ENCODE measurements around the gene MMP3.

The MMP3 gene

GRCh38 chr11:102832612-102833011, 10.8 kb downstream of the MMP3 start:
- no peak for TF ChIP-seq BACH2 (CRISPR knock-in tag; IDR thresholded peaks at IDR 0.05; ENCODE audit: borderline replicate concordance)
- no peak for TF ChIP-seq TOX (CRISPR knock-in tag; IDR thresholded peaks at IDR 0.05; ENCODE audit: borderline replicate concordance)
- TF ChIP-seq SNAI2 (CRISPR knock-in tag; IDR thresholded peaks at IDR 0.05) = no peak
- no peak for TF ChIP-seq PATZ1 (CRISPR knock-in tag; IDR thresholded peaks at IDR 0.05; ENCODE audit: borderline replicate concordance)
- no peak for TF ChIP-seq ZC3H10 (CRISPR knock-in tag; IDR thresholded peaks at IDR 0.05)
- TF ChIP-seq RARB (CRISPR knock-in tag; IDR thresholded peaks at IDR 0.05) = no peak
- no peak for TF ChIP-seq ISL1 (CRISPR knock-in tag; IDR thresholded peaks at IDR 0.05)
- no peak for ATAC-seq

DNA sequence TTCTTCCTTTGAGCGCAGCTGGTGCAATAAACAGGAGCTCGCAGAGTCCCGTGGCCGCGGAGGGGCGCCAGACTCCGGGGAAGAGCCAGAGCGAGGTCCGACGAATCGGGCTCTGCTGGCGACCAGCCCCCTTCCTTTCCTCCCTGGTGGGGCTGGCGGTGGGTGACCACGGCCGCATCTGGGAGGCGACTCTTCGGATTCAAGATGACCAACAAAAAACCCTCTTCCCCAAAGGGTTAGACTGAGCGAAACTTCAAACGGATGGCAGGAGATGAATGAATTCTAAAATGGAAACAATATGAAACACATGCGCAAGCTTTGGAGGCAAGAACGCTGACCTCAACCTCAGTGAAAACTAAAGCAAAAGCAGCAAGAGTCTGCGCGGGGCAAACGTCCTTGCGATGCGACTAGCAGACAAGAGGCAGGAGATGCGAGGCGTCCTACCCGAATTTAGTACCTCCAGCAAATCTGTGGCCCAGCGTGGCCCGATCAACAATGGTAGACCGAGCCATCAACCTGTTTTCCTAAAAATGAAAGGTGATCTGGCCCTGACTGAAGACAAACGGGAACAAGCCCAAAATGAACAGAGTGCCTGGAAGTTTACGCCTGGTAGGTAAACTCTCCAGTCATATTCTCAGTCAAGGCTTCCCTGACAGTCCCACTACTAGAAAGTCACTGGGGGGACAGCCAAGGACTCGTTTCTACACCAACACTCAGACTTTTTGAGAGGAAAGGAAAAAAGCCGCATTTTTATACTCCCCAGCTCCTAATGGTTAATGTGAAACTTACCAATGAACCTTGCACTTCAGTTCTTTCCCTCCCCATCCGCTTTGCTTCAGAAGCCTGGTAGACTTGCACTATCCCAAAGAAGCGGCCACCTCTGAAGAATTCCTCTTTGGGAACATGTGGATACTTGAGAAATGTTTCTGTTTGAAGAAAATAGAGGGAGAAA, 11.6 kb downstream of the MMP3 start:
- TF ChIP-seq, protein P1, sequence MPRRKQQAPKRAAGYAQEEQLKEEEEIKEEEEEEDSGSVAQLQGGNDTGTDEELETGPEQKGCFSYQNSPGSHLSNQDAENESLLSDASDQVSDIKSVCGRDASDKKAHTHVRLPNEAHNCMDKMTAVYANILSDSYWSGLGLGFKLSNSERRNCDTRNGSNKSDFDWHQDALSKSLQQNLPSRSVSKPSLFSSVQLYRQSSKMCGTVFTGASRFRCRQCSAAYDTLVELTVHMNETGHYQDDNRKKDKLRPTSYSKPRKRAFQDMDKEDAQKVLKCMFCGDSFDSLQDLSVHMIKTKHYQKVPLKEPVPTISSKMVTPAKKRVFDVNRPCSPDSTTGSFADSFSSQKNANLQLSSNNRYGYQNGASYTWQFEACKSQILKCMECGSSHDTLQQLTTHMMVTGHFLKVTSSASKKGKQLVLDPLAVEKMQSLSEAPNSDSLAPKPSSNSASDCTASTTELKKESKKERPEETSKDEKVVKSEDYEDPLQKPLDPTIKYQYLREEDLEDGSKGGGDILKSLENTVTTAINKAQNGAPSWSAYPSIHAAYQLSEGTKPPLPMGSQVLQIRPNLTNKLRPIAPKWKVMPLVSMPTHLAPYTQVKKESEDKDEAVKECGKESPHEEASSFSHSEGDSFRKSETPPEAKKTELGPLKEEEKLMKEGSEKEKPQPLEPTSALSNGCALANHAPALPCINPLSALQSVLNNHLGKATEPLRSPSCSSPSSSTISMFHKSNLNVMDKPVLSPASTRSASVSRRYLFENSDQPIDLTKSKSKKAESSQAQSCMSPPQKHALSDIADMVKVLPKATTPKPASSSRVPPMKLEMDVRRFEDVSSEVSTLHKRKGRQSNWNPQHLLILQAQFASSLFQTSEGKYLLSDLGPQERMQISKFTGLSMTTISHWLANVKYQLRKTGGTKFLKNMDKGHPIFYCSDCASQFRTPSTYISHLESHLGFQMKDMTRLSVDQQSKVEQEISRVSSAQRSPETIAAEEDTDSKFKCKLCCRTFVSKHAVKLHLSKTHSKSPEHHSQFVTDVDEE (CRISPR knock-in tag; IDR thresholded peaks at IDR 0.05) = no peak
- TF ChIP-seq PATZ1 (CRISPR knock-in tag; IDR thresholded peaks at IDR 0.05; ENCODE audit: borderline replicate concordance) = peak; percentile 25; the same call in 1 of the 2 replicates

DNA sequence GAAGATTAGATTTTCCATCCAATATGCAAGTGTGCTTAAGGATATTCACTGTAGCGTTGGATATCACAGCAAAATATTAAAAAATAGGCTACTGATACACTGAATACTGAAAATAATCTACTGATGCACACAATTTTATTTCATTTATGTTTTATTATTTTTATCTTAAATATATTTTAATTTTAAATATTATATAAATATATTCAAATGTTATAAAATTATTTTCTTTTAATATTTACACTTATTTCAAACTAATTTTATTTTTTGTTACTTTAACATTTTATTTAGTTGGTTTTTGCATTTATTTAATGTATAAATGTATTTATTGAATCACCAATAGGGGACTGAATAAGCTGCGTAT, 12.3 kb downstream of the MMP3 start:
- ATAC-seq = no peak
- TF ChIP-seq ISL1 (CRISPR knock-in tag; IDR thresholded peaks at IDR 0.05) = no peak
- no peak for TF ChIP-seq SNAI2 (CRISPR knock-in tag; IDR thresholded peaks at IDR 0.05)
- TF ChIP-seq BACH2 (CRISPR knock-in tag; IDR thresholded peaks at IDR 0.05; ENCODE audit: borderline replicate concordance) = no peak
- no peak for TF ChIP-seq CSDC2 (CRISPR knock-in tag; IDR thresholded peaks at IDR 0.05)
- no peak for TF ChIP-seq TCF4 (CRISPR knock-in tag; IDR thresholded peaks at IDR 0.05; ENCODE audit: borderline replicate concordance)
- TF ChIP-seq, protein P2, sequence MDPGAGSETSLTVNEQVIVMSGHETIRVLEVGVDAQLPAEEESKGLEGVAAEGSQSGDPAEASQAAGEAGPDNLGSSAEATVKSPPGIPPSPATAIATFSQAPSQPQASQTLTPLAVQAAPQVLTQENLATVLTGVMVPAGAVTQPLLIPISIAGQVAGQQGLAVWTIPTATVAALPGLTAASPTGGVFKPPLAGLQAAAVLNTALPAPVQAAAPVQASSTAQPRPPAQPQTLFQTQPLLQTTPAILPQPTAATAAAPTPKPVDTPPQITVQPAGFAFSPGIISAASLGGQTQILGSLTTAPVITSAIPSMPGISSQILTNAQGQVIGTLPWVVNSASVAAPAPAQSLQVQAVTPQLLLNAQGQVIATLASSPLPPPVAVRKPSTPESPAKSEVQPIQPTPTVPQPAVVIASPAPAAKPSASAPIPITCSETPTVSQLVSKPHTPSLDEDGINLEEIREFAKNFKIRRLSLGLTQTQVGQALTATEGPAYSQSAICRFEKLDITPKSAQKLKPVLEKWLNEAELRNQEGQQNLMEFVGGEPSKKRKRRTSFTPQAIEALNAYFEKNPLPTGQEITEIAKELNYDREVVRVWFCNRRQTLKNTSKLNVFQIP (CRISPR knock-in tag; IDR thresholded peaks at IDR 0.05; ENCODE audit: borderline replicate concordance, low read depth) = no peak
- no peak for TF ChIP-seq ZNF565 (CRISPR knock-in tag; conservative IDR thresholded peaks at IDR 0.05; ENCODE audit: low read depth)

More for the DNA sequence above, 11.6 kb downstream of the MMP3 start:
- peak; percentile 84 for ATAC-seq

DNA sequence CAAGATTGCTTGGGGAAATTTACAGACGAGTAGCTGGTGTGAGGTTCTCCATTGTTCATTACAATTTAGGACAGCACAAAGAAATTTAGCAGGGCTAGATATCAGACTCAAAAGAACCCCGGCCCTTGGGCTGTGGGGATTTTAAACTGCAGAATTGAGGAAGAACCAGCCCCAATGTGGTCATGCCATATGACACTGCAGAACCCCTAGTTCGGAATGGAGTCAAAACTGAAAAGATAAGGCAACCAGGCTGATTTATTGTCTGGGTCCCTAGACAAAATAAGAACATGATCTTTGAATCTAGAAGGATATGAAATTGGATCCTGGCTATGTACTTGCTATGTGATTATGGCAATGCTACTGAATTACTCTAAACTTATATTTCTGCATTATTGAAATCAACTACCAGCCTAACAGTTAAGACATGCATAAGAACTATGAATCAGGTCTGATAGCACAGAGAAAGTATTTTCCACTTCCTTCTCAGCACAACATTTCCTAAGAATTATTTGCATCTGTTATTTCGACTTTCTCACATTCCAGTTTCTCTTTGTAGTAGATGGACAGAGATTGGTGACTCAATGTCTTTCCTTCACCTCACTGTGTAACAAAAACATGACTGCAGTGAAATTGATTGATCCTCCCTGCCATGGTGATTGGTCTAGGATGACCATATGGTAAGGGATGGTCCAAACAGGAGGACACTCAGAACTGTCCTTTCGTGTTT, 13.2 kb downstream of the MMP3 start:
- TF ChIP-seq ZNF70 (CRISPR knock-in tag; IDR thresholded peaks at IDR 0.05) (no peak), RARB (CRISPR knock-in tag; IDR thresholded peaks at IDR 0.05) (no peak), ARNTL (CRISPR knock-in tag; IDR thresholded peaks at IDR 0.05; ENCODE audit: borderline replicate concordance, low read depth) (no peak), TCF4 (CRISPR knock-in tag; IDR thresholded peaks at IDR 0.05; ENCODE audit: borderline replicate concordance) (no peak), ESRRG (CRISPR knock-in tag; IDR thresholded peaks at IDR 0.05) (no peak), ISL1 (CRISPR knock-in tag; IDR thresholded peaks at IDR 0.05) (no peak), PPARA (CRISPR knock-in tag; IDR thresholded peaks at IDR 0.05; ENCODE audit: borderline replicate concordance) (no peak), ZNF8 (CRISPR knock-in tag; IDR thresholded peaks at IDR 0.05) (no peak), GLIS3 (CRISPR knock-in tag; IDR thresholded peaks at IDR 0.05) (no peak), ZFP30 (CRISPR knock-in tag; IDR thresholded peaks at IDR 0.05) (no peak), SNAI2 (CRISPR knock-in tag; IDR thresholded peaks at IDR 0.05) (no peak)
- TF ChIP-seq, protein P3, sequence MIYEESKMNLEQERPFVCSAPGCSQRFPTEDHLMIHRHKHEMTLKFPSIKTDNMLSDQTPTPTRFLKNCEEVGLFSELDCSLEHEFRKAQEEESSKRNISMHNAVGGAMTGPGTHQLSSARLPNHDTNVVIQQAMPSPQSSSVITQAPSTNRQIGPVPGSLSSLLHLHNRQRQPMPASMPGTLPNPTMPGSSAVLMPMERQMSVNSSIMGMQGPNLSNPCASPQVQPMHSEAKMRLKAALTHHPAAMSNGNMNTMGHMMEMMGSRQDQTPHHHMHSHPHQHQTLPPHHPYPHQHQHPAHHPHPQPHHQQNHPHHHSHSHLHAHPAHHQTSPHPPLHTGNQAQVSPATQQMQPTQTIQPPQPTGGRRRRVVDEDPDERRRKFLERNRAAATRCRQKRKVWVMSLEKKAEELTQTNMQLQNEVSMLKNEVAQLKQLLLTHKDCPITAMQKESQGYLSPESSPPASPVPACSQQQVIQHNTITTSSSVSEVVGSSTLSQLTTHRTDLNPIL (CRISPR knock-in tag; IDR thresholded peaks at IDR 0.05; ENCODE audit: low read depth) = no peak
- TF ChIP-seq, protein P2 (CRISPR knock-in tag; IDR thresholded peaks at IDR 0.05; ENCODE audit: borderline replicate concordance, low read depth) = no peak
- peak; percentile 48 for ATAC-seq

All from SK-N-SH treated with all-trans-retinoic acid at 6 μM for 48 hours (cell line).